HG03060 (cell line): Measurements from ENCODE around the gene ITGA3.

ENCODE experiments used
- ATAC-seq: cut with Tn5 transposase; IDR thresholded peaks from one replicate; pipeline ENCODE4 v1.9.1; 2021; ENCODE audit warnings: low read depth, moderate number of reproducible peaks; ENCODE audit not compliant: unreplicated experiment

Gene ITGA3

DNA sequence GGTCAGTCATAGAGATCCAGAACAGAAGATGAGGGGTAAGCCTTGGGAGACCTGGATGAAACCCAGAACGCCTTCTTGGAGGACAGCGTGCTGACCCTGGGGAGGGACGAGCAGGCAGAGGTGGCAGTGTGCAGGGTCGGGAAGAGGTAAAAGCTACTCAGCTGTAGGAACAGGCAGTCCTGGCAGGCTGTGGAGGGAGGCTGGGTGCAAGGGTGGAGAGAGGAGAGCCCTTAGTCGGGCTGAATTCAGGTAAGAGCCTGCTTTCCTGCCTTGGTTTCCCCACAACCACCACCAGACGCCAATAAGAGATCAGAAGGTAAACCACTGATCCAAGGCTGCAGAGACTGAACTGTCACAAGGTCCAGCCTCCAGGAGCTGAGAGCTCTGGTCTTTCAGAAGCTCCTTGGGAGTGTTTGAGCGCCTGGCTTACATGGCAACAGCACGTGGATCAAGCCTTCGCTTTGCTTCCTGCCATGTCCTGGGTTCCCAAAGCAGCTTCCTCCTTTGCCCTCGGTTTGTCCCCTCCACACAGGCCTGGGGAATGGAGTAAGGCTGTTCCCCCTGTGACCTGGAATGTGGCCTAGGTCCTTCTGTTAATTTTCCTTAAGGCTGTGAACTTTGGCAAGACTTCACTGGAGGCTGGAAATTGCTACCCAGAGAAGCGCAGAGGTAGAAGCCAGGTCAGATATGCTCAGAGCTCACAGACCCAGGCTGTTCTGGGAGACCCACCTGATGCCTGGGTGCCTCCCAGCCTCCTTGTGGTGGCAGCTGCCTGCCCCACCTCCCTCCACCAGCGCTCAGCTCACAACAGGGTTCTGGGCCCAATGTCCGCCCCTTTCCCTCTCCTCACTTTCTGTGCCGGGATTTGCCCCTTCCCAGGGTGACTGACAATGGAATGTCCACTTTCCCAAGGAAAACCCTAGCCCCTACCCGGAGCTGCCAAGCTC lies 35.3 kb downstream of the ITGA3 start:
- no peak for ATAC-seq

DNA sequence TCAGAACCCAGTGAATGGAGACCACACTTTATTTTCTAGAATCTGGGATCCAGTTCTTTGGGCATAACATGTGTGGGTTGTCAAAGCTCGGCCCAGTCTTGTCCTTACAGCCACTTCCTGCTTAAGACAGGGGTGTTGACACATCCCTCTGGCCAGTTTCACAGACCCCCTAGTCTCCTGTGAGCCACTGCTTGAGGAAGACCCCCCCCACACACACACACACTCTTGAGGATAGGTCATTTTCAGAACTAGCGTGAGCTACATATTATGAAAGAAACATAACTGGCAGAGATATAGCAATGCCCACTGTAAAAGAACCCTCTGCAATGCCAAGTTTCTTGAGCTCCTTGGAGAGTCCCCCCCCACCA lies 36.0 kb downstream of the ITGA3 start:
- no peak for ATAC-seq

DNA sequence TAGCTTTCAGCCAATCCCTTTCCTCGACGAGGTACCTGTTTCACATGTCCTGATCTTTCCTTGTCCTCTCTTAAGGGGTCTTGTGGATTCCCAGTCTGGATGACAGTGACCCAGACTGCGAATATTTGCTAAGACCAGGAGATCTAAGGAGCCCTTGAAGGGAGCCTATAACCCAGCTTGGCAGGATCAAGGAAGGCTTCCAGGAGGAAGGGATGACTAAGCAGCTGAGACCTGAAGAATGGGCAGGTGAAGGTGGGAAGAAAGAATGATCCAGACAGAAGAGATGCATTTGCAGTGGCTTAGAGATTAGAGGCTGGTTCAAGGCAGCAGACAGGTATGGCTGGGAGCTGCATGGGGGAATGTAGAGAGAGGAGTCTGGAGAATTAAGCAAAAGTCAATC lies 37.3 kb downstream of the ITGA3 start:
- ATAC-seq = no peak

DNA sequence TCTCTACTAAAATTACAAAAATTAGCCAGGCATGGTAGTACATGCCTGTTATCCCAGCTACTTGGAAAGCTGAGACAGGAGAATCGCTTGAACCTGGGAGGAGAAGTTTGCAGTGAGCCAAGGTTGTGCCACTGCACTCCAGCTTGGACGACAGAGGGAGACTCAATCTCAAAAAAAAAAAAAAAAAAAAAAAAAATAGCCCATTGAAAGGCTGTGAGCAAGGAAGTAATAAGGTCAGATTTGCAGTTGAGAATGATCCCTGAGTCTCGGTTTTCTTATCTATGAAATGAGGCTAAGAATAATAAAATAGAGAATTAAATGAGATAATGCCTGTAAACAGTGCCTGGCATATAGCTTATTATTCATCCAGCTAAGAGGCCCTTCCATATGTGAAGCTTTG lies 37.9 kb downstream of the ITGA3 start:
- ATAC-seq = no peak

DNA sequence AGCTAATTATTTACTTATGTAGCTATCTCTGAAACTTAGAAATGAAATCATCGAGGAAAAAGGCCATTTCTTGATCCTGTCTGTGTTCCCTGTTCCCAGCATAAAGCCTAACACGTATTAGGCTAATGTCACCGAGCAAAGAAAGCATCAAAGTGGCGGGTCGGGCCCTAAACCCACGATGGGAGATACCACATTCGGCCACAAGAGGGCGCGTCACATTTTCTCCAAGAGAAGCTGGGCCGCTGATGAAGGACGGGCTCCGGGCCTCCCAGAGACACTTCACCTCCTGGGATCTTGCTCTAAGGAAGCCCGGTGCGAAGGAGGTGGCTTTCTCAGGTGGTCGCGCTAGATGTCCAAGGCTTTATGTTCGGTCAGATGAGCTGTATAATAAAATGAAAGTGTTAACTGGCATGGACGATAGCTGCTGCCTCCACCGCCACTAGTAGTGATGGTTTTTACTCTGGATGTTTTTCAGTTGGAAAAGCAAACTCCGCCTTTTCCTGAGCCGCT lies 38.4 kb downstream of the ITGA3 start:
- ATAC-seq = no peak

DNA sequence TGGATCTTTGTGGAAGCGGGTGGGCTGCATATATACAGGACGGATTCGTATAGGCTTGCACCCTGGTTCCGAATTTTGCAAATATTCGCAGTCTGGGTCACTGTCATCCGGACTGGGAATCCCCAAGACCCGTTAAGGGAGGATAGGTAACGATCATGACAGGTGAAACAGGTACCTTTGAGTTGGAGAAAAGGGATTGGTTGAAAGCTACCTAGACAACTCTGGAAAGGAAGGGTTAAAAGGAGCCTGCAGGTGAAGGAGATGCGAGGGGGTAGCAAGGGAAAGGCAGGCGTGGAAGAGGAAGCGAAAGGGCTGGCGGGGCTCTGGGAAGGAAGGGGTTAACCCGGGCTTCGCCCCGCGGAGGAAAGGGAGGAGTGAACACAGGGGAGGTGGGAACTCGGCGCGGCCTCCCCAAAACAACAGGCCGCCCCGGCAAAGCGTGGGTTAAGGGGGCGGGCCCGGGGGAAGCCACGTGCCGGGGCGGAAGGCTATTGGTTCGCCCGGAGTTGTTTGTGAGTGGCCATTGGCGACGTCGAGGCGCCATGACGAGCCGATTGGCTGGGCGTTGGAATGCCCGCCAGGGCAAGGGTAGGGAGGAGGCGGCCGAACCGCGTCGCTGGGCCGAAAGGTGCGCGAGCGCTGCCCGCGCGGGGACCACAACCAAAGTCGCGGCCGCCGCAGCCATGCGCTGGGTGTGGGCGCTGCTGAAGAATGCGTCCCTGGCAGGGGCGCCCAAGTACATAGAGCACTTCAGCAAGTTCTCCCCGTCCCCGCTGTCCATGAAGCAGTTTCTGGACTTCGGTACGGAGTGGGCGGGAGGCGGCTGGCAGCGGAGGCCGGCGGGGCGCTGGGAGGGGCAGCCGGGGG lies 39.1 kb downstream of the ITGA3 start, which contains the start of gene PDK2:
TSS of gene PDK2 (plus strand) at position 599 of the 867 bp plus-strand sequence. CDS start at position 684, 85 bp downstream.
- ATAC-seq = peak; percentile 66

DNA sequence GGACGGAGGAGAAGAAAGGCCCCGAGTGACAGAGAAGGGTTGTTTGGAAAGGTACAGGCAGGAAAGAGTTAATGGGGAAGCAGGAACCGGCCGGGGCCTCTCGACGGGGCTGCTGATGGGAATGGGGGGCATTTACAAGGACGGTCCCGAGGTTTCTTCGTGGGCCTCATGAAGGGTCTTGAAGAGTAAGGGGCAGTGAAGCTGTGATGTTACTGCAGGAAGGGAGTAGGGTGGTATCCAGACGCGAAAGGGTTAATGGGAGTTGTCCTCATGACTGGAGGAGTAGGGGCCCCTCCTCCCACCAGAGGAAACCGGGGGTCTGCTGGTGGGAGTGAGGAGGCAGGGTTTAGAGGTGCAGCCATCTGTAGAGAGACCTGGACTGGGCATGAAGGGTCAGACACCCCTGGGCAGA lies 39.7 kb downstream of the ITGA3 start:
- ATAC-seq = no peak

DNA sequence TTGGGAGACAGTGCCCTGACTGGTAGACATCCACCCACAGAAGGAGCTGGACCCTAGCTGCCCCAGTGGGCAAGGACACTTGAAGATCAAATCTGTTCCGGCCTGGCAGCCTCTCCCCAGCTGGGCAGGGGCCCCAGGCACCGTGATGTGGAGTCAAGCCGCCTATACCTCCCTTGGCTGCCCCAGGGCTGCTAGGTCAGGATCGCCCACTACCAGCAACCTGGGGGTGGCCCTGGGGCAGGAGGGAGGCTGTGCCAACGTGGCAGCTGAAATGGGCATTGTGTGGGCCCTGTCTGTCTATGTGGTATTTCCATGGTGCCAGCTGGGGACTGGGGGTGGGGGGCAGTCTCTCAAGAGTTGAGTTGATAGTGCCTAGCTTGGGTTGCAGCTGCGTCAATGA lies 40.2 kb downstream of the ITGA3 start:
- no peak for ATAC-seq

DNA sequence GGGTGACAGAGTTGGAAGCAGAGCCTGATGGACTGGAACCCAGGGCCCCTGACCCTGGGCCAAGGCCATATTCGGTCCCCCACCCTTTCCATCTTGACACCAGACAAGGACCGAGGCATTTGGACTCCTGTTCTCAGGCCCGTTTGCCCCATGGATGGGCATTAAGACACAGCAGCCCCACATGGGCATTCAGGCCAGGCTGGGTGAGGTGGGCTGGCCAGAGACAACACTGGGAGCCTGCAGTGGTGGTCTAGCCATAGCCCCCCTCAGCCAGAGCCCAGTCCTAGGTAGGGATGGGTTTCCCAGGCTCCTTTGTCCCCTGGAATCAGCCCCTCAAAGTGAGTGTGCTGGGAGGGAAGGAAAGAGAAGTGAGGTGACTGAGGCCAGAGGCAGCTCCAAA lies 40.8 kb downstream of the ITGA3 start:
- no peak for ATAC-seq

DNA sequence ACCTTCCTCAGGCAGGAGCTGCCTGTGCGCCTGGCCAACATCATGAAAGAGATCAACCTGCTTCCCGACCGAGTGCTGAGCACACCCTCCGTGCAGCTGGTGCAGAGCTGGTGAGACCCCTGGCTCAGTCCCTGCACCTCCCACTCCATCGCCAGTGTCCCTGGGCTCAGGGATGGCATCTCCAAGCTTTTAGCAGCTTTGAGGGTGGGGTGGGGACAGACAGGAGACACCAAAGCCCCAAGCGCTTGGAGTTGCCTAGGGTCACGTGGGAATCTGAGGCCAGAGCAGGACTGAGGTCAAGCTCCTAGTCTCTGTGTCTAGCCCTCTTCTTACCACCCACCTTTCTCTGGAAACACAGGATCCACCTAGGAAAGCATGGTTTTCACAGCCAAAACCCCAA lies 41.5 kb downstream of the ITGA3 start:
- ATAC-seq = no peak

DNA sequence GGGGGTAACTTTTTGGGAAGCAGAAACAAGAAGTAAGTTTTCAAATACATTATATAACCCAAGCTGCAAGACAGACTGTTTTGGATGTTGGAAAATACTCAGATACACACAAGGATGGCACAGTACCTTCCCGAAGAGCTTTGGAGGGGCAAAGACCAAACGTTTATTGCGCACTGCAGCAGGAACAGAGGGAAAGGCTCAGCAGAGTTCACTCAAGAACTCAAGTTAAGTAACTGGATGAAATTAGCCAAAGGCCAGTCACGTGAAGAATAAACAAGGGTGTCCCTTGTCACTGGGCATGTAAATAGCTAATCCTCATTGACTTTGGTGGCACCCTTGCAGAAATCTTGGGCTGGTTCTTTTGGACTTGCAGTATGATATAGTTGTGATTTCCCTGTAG lies 42.0 kb downstream of the ITGA3 start:
- no peak for ATAC-seq

DNA sequence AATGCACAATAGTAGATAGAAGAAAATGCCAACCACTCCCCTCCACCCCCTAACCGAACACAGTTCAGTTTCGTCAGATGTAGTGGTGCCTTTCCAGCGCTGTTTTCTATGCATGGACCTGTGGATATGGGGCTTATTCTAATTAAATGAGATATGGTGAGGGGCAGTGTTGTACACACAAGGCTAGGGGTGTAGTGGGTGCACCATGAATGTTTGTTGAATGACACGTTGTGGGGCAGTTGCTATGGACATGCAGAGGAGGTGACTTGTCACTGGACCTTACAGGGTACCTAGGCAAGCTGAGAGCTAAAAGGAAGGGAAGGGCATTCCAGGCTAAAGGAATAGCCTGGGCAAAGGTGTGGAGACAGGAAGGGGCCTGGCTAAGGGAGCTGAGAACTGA lies 42.7 kb downstream of the ITGA3 start:
- no peak for ATAC-seq

DNA sequence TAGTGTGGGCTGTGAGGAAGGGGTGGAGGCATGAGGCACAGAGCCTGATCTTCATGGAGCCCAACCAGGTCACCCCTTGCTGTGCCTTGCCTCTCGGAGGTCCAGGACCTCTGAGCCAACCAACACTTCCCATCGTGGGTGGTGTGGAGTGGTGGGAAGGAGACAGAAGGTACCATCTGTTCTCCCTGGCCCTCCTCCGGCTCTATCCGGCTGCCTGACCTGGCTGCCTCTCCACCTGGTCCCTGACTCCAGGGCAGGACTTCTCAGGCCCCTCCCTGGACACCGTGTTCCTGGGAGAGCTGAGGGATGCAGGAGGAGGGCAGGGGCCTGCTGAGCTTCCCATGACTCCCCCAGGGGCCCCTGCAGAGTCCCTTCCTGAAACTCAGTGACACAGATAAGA lies 43.1 kb downstream of the ITGA3 start:
- ATAC-seq = no peak

DNA sequence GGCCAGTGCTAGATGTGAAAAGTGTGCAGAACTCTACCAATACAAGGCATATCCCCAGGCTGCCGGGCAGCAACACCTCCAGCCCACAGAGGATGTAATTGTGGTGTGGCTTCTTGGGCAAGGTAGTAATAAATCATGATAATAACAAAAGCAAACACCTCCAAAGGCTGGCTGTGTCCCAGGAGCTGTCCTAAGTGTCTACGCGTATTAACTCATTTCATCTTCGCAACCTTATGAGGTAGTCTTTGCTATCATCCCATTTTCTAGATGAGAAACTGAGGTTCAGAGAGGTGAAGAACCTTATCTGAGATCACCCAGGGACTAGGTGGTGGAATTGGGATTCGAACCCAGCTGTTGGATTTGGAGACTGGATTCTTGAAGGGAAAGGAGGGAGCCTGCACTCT lies 44.6 kb downstream of the ITGA3 start:
- ATAC-seq = no peak

DNA sequence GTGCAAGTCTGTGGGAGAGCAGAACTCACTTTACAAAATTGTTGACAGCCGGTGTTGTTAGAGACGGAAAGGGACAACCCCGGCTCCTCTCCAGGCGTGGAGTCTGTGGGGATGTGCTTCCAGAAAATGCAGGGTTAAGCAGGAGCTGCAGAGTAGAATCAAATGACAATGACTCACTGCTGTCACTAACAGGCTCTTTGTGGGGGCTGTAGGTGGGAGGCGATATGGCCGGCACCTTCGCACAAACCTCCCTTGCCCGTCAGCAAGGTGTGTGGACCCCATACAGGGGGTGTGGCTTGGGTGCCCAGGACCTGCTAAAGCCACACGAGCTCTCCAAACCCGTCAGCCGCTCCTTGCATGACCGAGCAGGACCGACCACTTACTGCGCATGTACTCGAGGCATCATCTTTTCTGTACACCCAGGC lies 45.0 kb downstream of the ITGA3 start:
- ATAC-seq = no peak

DNA sequence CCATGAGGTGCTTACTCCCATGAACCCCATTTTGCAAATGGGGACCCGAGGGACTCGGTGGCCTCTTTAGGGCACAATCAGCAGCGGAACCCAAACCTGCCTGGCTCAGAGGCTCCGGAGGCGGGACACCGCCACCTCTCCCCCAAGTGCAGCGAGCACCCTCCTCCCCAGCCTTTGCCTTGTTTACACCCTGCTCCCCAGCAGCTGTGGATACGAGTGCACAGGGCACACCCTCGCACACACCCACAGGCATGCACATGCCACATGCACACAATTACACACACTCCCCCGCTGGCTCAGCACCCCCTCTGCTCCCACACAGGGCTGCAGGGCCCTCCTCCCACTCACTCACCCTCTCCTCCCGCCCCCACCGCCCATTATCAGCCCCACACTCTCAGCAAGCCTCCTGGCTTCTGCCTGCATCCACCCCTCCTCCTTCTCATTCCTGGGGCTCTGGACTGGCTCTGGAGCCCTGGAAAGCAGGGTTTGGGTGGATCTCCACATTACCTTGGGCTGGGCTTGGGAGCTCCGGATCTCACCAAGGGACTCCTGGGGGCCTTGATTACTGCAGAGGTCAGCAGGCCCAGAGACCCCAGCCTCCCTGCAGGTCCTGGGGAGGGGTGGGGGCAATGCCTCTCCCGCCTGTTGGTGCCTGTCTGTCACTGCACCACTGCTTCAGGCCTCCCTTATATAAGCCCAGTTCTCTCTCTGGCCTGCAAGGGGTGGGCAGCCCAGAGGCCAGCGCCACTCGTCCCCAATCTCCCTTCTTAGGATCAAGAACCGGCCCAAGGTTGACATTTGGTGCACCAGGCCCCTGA lies 45.6 kb downstream of the ITGA3 start:
- no peak for ATAC-seq

DNA sequence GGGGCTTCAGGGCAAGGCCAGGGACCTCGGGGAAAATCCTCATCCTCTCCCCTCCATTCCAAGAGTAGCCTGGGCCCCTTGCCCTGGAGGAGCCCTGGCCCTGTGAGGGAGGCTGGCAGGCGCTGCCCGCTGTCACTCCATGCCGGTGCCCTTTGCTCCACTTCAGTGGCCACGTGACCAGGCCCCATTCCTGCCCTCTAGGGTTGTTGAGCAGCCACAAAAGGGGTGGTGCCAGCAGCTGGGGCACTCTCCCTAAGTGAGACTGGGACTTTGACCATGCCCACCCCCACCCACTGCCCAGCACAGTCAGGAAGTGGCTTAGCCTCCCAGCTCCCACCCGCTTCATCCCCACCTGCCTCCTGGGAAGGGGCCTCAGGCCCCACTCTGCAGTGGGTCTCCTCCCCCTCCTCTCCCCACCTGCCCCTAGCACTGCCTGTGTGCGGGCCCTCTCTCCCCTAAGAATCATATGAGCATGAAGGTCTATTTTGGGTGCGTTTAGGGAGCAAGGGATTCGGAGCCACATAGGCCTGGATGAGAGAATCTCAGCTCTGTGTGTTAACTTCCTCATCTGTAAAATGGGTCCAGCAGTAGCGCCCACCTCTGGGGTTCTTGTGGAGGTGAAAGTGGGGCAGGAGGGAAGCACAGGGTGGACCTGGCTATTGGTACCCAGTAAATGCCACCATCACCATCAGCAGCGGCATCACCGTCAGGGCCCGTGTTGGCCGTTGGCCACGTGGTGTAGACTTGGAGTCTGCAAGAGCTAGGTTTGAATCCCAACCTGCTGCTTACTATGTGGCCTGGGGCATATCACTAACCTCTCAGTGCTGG lies 46.5 kb downstream of the ITGA3 start:
- no peak for ATAC-seq

DNA sequence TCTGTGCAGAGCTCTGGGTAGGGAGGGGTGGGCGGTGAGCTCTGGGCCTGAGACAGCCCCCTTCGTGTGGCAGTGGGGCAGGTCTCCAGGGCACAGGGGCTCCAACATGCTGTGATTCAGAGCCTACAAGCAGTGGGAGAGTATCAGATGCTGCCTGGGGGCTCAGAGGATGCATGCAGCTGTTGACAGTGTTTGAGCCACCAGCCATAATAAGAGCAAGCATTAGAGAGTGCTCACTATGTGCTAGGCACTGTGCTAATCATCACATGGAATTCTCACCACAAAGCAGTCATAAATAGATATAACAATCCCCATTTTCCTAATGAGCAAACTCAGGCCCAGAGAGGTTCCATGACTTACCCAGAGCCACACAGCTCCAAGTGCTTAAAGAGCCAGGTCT lies 47.3 kb downstream of the ITGA3 start:
- ATAC-seq = no peak

DNA sequence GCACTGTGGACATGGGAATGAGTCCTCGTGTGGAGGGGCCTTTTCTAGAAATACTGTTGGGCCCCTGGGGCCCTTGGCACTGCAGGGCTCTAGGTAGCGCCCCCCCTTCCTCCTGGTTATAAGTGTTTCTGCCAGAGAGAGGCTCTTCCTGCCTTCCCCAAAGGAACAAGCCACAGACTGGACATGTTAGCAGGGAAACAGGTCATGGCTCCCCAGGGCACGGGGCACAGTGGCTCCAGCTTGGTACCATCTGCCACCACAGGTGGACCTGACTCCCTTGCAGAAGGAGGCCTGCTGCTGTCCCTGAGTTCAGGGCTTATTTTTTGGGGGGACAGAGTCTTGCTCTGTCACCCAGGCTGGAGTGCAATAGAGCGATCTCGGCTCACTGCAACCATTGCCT lies 48.0 kb downstream of the ITGA3 start:
- no peak for ATAC-seq

DNA sequence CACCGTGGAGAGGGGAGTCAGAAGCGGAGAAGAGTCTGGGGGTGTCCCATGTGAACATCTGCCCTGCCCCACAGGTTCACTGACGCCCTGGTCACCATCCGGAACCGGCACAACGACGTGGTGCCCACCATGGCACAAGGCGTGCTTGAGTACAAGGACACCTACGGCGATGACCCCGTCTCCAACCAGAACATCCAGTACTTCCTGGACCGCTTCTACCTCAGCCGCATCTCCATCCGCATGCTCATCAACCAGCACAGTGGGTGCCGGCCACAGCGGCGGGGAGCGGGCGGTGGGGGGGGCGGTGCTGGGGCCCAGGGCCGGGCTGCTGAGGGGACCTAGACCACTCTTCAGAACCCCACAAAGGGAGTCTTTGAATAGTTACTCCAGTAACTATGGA lies 49.9 kb downstream of the ITGA3 start:
- ATAC-seq = no peak
